KOPT-K1 (cell line): ENCODE measurements around the gene LMO1.

Experiments used
- H3K27ac ChIP-seq: fragments of 200-600 bp; sonication (generic); 2 replicates; pipeline ENCODE4 v1.5.1; 2016; ENCODE audit warnings: antibody characterized with exemption, mild to moderate bottlenecking, low read depth, low read length; ENCODE audit not compliant: poor library complexity, severe bottlenecking
- H3K36me3 ChIP-seq: fragments of 200-600 bp; sonication (generic); 2 replicates; pipeline ENCODE4 v1.5.1; 2017; ENCODE audit warnings: antibody characterized with exemption, mild to moderate bottlenecking, low read length, moderate library complexity; ENCODE audit not compliant: insufficient read depth
- H3K9me3 ChIP-seq: fragments of 200-600 bp; sonication (generic); 2 replicates; pipeline ENCODE4 v1.5.1; 2017; ENCODE audit warnings: antibody characterized with exemption, low read length, mild to moderate bottlenecking; ENCODE audit not compliant: insufficient read depth, poor library complexity, severe bottlenecking

The LMO1 gene

DNA sequence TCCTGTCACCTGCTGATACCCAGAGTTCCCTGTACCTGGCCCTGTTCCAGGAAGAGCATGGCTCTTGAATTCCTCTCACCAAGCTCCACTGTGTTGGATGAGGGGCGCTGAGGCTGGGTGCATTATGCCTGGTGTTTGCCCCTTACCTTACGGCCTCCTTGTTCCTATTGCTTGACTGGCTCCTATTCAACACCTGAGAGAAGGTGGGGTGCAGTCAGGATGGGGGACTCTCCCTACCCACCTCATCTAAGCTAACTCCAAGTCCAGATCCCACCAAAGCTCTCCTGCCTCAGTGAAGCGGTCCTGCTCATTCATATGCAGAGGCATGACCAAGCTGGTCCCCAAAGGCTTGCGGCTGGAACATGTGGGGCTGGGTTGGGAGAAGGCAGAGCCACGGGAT is 59.1 kb downstream of the LMO1 start:
- no peaks in the 10 kb centered on the region for H3K36me3 ChIP-seq
- H3K27ac ChIP-seq, result no peak overlapping the region
- no peaks in the 10 kb centered on the region for H3K9me3 ChIP-seq

DNA sequence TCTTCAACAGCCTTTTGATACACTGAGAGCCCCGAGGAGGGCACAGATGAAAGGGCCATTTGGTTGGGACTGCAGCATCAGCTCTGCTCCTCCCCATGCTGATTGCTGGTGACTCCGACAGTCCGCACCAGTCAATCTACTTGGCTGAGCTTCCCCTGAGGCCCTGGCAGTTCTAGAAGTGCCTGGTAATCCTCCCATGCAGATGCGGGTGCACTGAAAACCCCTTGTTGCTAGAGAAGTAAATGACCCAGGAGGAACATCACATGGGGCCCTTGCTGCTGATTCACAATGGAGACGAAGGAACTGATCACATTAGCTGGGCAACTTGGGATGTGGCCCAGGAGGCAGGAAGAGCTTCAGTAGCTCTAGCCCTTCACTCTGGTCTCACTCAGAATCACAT is 59.7 kb downstream of the LMO1 start:
- Histone ChIP-seq H3K9me3 (no peaks in the 10 kb centered on the region), H3K27ac (no peak overlapping the region), H3K36me3 (no peaks in the 10 kb centered on the region)

DNA sequence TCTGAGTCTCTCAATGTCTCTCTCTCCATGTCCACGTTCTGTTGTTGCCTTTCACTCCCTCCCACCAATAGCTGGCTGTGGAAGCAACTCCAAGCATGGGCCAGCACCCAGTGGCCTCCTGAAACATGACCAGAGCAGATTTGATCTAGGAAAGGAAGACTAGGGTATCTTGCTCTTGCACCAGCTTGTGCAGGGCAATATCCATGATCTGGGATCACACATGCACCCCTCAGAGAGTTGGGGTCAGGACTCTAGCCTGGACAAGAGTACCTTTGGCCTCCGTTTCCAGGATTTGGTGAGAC is 60.3 kb downstream of the LMO1 start:
- H3K9me3 ChIP-seq, result no peaks in the 10 kb centered on the region
- no peaks in the 10 kb centered on the region for H3K36me3 ChIP-seq
- no peak overlapping the region for H3K27ac ChIP-seq

DNA sequence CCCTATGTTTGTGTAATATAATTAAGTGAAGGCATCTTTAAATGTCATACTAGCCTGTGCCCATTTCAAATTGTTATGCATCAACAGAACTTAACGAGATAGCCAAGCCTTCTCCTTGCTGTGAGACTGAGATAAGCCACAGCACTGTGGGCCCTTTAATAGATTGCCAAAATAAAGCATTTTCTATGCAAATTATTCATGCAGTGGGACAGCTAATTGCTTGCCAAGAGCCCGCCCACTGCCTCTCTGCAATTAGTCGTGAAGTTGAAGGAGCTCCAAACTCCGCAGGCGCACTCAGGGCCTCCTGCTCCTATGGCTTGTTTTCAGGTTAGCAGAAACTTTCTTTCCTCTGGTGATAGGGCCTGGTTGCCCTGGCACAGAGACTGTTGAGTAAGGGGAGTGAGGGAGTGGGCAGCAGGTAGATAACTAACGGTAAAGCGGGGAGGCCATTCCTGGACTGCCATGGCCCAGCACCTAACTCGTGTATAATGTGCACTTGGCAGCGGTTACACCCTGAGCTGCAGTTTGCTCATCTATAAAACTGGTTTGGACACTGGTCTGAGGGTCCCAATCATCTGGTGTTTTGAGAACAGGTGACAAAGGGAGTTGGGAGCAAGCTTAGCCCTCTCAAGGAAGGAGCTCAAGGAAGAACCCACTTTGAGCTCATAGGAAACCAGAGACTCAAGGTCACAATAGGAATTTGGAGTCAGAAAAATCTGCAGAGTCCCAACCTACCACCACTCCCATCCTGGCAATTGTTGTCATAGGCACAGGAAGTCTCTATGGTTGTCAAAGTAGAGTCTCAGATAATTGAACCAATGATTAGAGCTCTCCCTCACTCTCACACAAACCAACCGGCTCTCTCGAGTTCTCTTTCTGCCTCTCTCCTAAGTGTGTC is 60.9 kb downstream of the LMO1 start:
- no peak overlapping the region for H3K27ac ChIP-seq
- H3K36me3 ChIP-seq, result no peaks in the 10 kb centered on the region
- no peaks in the 10 kb centered on the region for H3K9me3 ChIP-seq

DNA sequence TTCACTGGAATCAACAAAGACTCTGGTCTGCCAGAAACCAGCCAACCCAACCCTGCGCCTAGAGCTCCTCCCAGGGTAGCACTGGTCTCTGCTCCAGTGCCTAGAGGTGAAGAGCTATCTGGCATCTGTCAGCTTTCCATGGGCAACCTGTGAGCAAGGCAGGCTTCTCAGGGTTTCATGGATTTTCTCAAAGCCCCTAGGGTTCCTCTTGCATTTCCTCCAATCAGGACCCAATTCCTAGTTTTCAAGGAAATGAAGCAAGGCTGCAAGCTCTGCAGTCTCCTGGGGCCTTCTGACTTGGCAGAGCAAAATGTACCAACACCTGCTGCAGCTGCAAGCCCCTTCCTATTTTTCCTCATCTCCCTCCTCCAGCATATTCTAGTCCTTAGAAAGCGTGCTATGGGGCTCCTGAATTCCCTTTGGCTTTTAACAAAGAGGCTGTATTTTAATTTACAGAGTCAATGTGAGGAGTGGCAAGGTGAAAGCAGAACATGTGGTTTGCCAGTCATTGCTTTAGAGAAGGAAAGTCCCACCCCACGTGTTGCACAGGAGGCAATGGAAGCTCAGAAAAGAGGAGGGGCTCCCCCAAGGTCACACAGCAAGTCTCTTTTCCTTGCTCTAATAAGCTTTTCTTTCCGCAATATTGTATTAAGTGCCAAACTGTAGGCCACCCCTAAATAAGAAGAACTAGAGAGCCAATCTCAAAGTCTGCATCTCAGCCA is 61.9 kb downstream of the LMO1 start:
- no peaks in the 10 kb centered on the region for H3K9me3 ChIP-seq
- H3K27ac ChIP-seq, result no peak overlapping the region
- H3K36me3 ChIP-seq, result no peaks in the 10 kb centered on the region

DNA sequence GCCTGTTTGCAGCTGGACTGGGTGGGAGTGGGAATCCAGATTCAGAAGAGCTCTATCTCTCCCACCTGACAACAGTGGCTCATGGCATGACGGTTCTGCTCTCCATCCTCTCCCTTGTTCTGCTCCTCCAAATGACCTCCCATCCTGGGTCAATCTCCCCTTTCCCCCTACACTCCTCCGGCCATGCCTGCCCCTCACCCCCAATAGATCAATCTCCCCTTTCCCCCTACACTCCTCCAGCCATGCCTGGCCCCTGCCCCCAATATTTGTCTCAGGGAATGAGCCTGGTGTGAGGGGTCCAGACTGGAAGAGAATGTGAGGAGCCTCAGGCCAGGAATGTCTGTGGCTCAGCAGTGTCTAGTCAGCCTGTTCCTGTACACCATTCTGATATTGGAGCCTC is 64.0 kb downstream of the LMO1 start:
- Histone ChIP-seq H3K27ac (no peak overlapping the region), H3K36me3 (no peaks in the 10 kb centered on the region), H3K9me3 (no peaks in the 10 kb centered on the region)

DNA sequence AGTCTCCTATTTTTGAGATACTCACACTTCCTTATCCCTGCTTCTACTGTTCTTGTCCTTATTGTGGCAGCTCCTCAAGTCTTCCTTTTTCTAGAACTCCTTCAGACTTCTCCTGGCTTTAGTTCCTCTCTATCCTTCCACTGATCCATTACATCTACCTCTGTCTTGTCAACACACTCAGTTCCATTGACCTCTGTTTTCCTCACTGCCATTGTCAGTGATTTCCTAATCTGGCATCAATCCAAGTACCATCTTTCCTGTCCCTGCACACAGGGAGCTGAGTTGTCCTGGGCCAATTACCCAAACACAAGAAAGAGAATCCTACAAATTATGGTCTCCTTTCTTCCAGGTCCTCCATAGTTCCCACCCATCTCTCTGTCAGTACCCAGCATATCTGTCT is 66.9 kb downstream of the LMO1 start:
- no peak overlapping the region for H3K27ac ChIP-seq
- no peaks in the 10 kb centered on the region for H3K36me3 ChIP-seq
- no peaks in the 10 kb centered on the region for H3K9me3 ChIP-seq

DNA sequence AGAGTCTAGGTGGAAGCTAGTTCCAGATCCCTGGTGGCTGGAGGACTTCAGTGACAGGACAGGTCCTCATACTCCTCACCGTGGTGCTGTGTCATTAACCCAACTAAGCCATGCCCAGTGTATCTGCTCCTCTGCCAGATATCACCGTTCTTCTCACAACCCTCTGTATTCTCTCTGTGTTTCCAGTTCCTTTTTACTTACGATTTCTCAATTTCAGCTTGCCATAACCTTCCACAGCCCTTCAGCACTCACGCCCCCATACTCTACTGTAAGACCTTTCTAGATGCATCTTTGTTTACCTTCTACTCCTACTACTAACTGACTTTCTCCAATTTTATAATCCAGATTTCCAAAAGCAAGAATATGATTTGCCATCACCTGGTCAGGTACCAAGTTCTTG is 68.7 kb downstream of the LMO1 start:
- no peaks in the 10 kb centered on the region for H3K36me3 ChIP-seq
- H3K27ac ChIP-seq, result no peak overlapping the region
- H3K9me3 ChIP-seq, result no peaks in the 10 kb centered on the region

DNA sequence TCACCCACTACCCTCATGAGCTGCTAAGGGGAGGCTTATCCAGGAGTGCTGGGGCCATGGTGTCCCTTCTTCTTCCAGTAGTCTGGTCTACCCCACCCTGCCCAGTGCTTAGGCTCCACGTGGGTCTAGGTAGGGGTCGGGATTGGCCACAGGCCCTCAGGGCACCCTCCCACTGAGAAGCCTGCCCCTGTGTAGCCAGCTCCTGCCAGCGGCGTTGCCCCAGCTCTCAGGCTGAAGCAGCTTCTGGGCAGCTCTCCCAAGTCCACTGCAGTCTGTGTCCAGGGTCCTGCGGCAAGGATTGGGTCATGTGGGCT is 70.8 kb downstream of the LMO1 start:
- Histone ChIP-seq H3K27ac (no peak overlapping the region), H3K9me3 (no peaks in the 10 kb centered on the region), H3K36me3 (no peaks in the 10 kb centered on the region)

DNA sequence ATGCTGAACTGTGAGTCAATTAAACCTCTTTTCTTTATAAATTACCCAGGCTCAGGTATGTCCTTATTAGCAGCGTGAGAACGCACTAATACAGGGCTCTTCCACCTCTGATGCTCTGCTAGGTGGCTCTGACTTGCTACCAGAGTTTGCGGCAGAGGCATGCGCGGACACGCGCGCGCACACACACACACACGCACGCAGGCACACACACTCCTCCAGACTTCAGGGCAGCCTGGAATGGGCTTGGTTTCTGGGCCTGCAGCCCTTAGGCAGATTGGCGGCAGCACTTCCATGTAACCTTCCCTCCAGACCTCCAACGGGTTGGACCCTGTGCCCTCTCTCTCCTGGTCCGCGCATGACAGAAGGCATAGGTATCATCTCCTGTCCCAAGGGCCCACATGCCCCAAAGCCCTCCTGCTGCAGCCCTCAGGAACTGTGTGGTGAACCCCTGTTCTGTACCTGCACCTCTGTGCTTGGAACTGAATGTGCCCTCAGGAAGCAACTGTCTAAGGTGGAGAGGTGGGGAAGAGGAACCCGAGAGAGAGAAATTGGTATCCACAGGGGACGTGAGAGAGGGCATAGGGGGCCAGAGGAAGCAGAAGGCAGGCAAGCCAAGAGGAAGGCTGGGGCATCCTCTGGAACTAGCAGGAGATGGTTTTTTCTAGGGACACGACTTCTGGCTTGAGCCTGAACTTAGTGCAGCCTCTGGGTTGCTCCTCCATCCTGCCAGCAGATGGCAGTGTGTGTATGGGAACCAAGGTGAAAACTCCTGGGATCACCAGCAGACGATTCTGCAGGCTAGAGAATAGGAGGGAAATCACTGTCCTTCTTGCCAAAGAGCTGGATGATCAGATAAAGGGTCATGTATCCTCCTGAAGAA is 71.4 kb downstream of the LMO1 start:
- Histone ChIP-seq H3K36me3 (no peaks in the 10 kb centered on the region), H3K27ac (no peak overlapping the region), H3K9me3 (no peaks in the 10 kb centered on the region)

DNA sequence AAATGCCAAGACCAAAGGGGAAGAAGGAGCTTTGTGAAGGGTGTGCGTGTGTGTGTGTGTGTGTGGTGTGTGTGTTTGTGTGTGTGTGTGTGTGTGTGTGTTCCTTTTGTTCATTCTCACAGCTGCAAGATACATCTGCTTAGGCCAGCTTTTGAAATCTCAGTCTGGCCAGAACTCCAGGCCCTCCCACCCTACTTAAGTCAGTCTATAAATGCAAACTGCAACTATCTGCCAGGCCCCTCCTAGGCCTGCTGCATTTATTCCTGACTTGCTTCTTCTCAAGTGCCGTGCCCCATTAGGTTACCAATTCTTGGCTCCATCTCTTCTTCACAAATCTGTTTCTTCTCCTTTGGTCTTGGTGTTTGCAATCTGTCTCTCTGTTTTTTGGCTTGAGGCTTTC is 73.2 kb downstream of the LMO1 start:
- Histone ChIP-seq H3K36me3 (no peaks in the 10 kb centered on the region), H3K27ac (no peak overlapping the region), H3K9me3 (no peaks in the 10 kb centered on the region)

DNA sequence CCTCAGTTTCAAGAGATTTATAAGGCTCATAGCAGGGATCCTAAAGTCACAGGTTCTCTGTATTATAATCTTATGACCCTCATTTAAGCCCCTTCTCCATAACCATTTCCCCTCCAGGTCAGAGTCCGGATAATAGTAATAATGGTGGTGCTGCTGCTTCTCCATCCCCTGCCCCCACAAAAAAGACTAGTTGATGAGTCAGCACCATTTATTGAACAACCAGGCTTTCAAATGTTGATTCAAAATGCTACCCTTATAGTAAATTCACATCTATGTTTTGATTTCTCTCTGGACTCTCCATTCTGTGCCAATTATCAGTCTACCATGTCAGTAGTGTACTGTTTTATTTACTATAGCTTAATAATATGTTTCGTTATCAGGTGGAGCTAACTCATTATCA is 77.2 kb downstream of the LMO1 start:
- Histone ChIP-seq H3K9me3 (peaks cover 11% of the 10 kb centered on the region), H3K36me3 (no peaks in the 10 kb centered on the region), H3K27ac (no peak overlapping the region)

DNA sequence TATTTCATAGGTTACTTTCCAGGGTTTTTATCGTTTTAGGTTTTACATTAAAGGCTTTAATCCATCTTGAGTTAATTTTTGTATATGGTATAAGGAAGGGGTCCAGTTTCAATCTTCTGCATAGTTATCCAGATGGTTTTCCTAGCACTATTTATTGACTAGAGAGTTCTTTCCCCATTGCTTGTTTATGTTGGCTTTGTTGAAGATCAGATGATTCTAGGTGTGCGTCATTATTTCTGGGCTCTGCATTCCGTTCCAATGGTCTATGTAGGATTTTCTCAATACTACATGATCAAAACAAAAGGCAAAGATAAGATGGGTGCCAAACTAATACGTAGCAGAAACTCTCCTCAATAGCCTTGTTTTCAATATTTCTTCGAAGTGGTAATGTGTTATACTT is 80.6 kb downstream of the LMO1 start:
- Histone ChIP-seq H3K27ac (no peak overlapping the region), H3K36me3 (no peaks in the 10 kb centered on the region), H3K9me3 (peaks cover 11% of the 10 kb centered on the region)

DNA sequence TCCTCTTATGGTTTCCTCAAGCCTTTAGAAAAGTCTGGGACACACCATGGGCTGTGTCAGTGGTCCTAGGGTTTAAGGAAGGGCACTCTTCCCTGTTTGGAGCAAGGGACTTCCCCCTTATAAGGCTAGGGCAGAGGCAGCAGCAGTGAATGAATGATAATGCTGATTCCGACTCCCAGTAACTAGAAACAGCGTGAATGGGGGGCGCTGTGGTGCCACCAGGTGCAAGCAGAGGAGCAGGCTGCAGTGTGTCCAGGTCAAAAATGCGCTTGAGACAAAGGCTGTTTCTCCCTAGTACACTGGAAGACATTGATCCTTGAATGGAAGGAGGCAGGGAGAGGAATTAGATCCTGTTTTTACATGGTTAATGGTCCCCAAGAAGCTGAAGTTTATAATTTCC is 83.2 kb downstream of the LMO1 start:
- H3K27ac ChIP-seq, result no peak overlapping the region
- H3K36me3 ChIP-seq, result no peaks in the 10 kb centered on the region
- H3K9me3 ChIP-seq, result peaks cover 11% of the 10 kb centered on the region

DNA sequence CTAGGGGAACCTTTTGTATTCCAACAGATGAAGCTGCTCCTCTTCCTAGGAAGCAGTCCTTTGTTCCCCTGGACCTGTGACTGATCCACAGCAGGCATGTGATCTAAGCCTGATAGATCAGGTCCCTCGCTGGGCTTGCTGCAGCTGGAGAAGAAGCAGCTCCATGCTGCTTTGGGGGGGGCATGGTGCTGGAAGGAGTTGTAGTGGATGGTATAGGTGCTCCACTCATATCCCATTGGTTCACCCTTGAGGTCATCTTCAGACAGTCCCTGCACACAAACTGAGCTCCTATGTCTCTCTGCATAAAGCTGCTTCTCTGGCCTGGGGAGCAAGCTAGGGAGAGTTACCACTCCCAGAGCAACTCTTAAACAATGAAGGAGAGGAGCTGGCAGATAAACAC is 85.4 kb downstream of the LMO1 start:
- Histone ChIP-seq H3K36me3 (no peaks in the 10 kb centered on the region), H3K27ac (no peak overlapping the region), H3K9me3 (no peaks in the 10 kb centered on the region)
